HepG2 (cell line): ENCODE measurements around the gene NRSN2. TPM values are rescaled to one million over a fixed set of nuclear protein-coding genes. Genes with fewer than 3 reads are reported as not detected.

Experiments used
- ARNT2 ChIP-seq: sonication (generic); formaldehyde crosslinking; IDR thresholded peaks from 2 replicates; pipeline ENCODE4 v1.8.0; 2022; ENCODE audit warnings: mild to moderate bottlenecking, low read depth, missing genetic modification reagents, moderate library complexity
- CREB1 ChIP-seq, 2 experiments: fragments of 450-650 bp in 1 of 2; IDR thresholded peaks; 2 replicates each; pipeline ENCODE4 v1.6.1; 2016 to 2017; ENCODE audit warnings: control low read depth in 1 of 2, mild to moderate bottlenecking in 1 of 2, missing compliant biosample characterization in 1 of 2, missing genetic modification characterization in 1 of 2
- EED ChIP-seq: sonication (generic); formaldehyde crosslinking; IDR thresholded peaks from 2 replicates; pipeline ENCODE4 v1.5.0; 2020; ENCODE audit warnings: mild to moderate bottlenecking, missing genetic modification reagents
- ETV5 ChIP-seq: IDR thresholded peaks from 2 replicates; pipeline ENCODE4 v1.6.1; 2018; ENCODE audit warnings: missing biosample characterization, missing genetic modification reagents, inconsistent platforms, borderline replicate concordance
- FLYWCH1 ChIP-seq: sonication (generic); formaldehyde crosslinking; IDR thresholded peaks from 2 replicates; pipeline ENCODE4 v1.8.1; 2023; ENCODE audit warnings: mild to moderate bottlenecking, missing genetic modification reagents
- FOXA1 ChIP-seq, 2 experiments: fragments of 450-650 bp in 1 of 2; sonication (generic) in 1 of 2; formaldehyde crosslinking in 1 of 2; IDR thresholded peaks; 2 replicates each; pipeline versions ENCODE4 v1.4.0 to v1.6.1; 2016 to 2020; ENCODE audit warnings: missing genetic modification reagents in 1 of 2
- NRL ChIP-seq: sonication (generic); formaldehyde crosslinking; IDR thresholded peaks from 2 replicates; pipeline ENCODE4 v1.5.0; 2020; ENCODE audit warnings: missing genetic modification reagents, mild to moderate bottlenecking, moderate library complexity, borderline replicate concordance
- PHF20 ChIP-seq: sonication (generic); formaldehyde crosslinking; IDR thresholded peaks from 2 replicates; pipeline ENCODE4 v1.5.0; 2020; ENCODE audit warnings: mild to moderate bottlenecking, missing genetic modification reagents
- POLR2AphosphoS2 ChIP-seq: IDR thresholded peaks from 2 replicates; pipeline ENCODE4 v1.6.1; 2011; ENCODE audit warnings: low read depth, low read length, improper control_type of control experiment
- PRPF4 ChIP-seq: fragments of 200-400 bp; formaldehyde crosslinking; IDR thresholded peaks from 2 replicates; pipeline ENCODE4 v1.6.1; 2016; ENCODE audit warnings: low read length, low read depth; ENCODE audit not compliant: poor library complexity, severe bottlenecking
- SMAD3 ChIP-seq: sonication (generic); formaldehyde crosslinking; IDR thresholded peaks from 2 replicates; pipeline ENCODE4 v1.4.0; 2020; ENCODE audit warnings: missing genetic modification reagents
- TAF1 ChIP-seq: sonication (generic); formaldehyde crosslinking; IDR thresholded peaks from 2 replicates; pipeline ENCODE4 v1.4.0; 2020; ENCODE audit warnings: missing genetic modification reagents
- ZNF224 ChIP-seq: sonication (generic); formaldehyde crosslinking; IDR thresholded peaks from 2 replicates; pipeline ENCODE4 v1.5.0; 2020; ENCODE audit warnings: mild to moderate bottlenecking, missing genetic modification reagents
- ZNF264 ChIP-seq: sonication (generic); formaldehyde crosslinking; IDR thresholded peaks from 2 replicates; pipeline ENCODE4 v1.4.0; 2020; ENCODE audit warnings: missing genetic modification reagents
- ZNF589 ChIP-seq: sonication (generic); formaldehyde crosslinking; conservative IDR thresholded peaks from 2 replicates; pipeline ENCODE4 v1.8.0; 2022; ENCODE audit warnings: mild to moderate bottlenecking, moderate library complexity, missing genetic modification reagents
- polyA plus RNA-seq, 8 experiments: library from polyadenylated mRNA; depleted of rRNA in 3 of 8; stranded (reverse) in 7 of 8; unstranded in 1 of 8; fragments of >200 nt; fragmentation: Illumina TruSeq in 4 of 8; extraction: Trizol in 4 of 8; gene quantifications; 2 replicates each; pipeline versions ENCODE4 v1.2.1 to v1.2.3, GENCODE V29; 2011 to 2016; ENCODE audit warnings: low read depth in 4 of 8, missing spikeins in 1 of 8, mixed read lengths in 1 of 8; ENCODE audit not compliant: insufficient read depth in 1 of 8
- total RNA-seq, 5 experiments: library from RNA; depleted of rRNA; stranded (reverse); fragments of >200 nt; fragmentation: Illumina TruSeq; extraction: Trizol; gene quantifications; 2 replicates each; pipeline ENCODE4 v1.2.3, GENCODE V29; 2016; ENCODE audit warnings: low read depth in 1 of 5
- TF ChIP-seq, protein P1 (sequence below): sonication (generic); formaldehyde crosslinking; IDR thresholded peaks from 2 replicates; pipeline ENCODE4 v1.5.0; 2020; ENCODE audit warnings: mild to moderate bottlenecking, missing genetic modification reagents
- TF ChIP-seq, protein P2 (sequence below): sonication (generic); formaldehyde crosslinking; IDR thresholded peaks from 2 replicates; pipeline ENCODE4 v1.4.0; 2020; ENCODE audit warnings: low read depth, mild to moderate bottlenecking, missing genetic modification reagents
- TF ChIP-seq, protein P3 (sequence below): IDR thresholded peaks from 2 replicates; pipeline ENCODE4 v1.4.0; 2020; ENCODE audit warnings: mild to moderate bottlenecking, missing genetic modification reagents

The NRSN2 gene
- total and polyA plus RNA-seq, 2 of the 13 experiments (the other 11 are each of a cell fraction or from before 2014, with no cell fraction given), result 32.3 to 49.4 TPM

DNA sequence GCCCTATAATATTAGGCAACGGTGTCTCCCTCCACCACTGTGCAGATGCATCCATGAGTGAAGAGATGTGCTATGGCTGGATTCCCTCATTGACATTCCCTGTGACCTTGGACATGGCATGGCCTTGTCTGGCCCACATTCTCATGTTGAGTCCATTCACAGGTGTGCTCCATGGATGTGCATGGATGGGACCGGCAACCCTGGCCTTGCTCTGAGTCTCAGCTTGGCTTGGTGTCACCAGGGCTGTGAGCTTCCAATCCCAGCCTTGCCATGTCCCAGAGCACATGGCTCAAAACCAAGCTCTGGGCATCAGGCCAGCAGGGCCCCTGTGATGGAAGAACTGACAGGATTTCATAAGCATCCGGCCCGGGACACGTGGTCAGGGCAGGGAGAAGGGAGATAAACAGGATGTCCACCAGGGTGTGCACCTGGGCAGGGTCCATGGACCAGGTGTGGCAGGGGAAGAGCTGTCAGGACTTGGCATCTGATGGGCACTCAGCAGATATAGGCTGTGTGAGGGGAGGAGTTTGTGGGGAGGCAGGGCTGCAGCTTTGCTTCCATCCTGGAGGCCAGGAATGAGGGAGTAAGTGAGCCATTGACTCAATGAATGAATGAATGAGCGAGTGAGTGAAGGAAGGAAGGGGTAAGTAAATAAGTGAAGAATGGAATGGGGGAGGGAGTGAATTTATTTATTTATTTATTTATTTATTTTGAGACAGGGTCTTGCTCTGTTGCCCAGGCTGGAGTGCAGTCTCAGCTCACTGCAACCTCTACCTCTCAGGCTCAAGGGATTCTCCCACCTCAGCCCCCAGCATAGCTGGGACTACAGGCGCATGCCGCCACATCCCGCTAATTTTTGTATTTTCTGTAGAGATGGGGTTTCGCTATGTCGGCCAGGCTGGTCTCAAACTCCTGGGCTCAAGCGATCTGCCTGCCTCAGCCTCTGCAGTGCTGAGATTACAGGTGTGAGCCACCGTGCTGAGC lies 15.7 kb downstream of the NRSN2 start (continued):
- TF ChIP-seq, protein P1, sequence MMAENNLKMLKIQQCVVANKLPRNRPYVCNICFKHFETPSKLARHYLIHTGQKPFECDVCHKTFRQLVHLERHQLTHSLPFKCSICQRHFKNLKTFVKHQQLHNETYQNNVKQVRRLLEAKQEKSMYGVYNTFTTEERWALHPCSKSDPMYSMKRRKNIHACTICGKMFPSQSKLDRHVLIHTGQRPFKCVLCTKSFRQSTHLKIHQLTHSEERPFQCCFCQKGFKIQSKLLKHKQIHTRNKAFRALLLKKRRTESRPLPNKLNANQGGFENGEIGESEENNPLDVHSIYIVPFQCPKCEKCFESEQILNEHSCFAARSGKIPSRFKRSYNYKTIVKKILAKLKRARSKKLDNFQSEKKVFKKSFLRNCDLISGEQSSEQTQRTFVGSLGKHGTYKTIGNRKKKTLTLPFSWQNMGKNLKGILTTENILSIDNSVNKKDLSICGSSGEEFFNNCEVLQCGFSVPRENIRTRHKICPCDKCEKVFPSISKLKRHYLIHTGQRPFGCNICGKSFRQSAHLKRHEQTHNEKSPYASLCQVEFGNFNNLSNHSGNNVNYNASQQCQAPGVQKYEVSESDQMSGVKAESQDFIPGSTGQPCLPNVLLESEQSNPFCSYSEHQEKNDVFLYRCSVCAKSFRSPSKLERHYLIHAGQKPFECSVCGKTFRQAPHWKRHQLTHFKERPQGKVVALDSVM (CRISPR knock-in tag), result peak; percentile 88
- TF ChIP-seq ETV5, result peak; percentile 100
- TF ChIP-seq TAF1 (CRISPR knock-in tag), result peak; percentile 69
- peak; percentile 97 for TF ChIP-seq ZNF224 (CRISPR knock-in tag)
- TF ChIP-seq EED (CRISPR knock-in tag), result peak; percentile 98
- peak; percentile 98 for TF ChIP-seq NRL (CRISPR knock-in tag)
- TF ChIP-seq PRPF4, result peak; percentile 14
- no peak; the same call in 1 of the 2 replicates for TF ChIP-seq PHF20
- TF ChIP-seq SMAD3 (CRISPR knock-in tag), result peak; percentile 100
- TF ChIP-seq CREB1 (IDR thresholded peaks at IDR 0.05), result peak; percentile 44; the same call in 1 of the 2 replicates
- TF ChIP-seq CREB1 (CRISPR knock-in tag; IDR thresholded peaks at IDR 0.05), result no peak
- TF ChIP-seq FLYWCH1, result no peak
- TF ChIP-seq FOXA1 (IDR thresholded peaks at IDR 0.05), result no peak
- peak; percentile 84 for TF ChIP-seq FOXA1 (CRISPR knock-in tag; IDR thresholded peaks at IDR 0.05)
- TF ChIP-seq ARNT2, result peak; percentile 100
- 0 out of 2 replicates have a peak, but pooled peaks have one; percentile 72 for TF ChIP-seq POLR2AphosphoS2
- TF ChIP-seq ZNF589 (CRISPR knock-in tag), result peak; percentile 99
- peak; percentile 87 for TF ChIP-seq ZNF264
- TF ChIP-seq, protein P2, sequence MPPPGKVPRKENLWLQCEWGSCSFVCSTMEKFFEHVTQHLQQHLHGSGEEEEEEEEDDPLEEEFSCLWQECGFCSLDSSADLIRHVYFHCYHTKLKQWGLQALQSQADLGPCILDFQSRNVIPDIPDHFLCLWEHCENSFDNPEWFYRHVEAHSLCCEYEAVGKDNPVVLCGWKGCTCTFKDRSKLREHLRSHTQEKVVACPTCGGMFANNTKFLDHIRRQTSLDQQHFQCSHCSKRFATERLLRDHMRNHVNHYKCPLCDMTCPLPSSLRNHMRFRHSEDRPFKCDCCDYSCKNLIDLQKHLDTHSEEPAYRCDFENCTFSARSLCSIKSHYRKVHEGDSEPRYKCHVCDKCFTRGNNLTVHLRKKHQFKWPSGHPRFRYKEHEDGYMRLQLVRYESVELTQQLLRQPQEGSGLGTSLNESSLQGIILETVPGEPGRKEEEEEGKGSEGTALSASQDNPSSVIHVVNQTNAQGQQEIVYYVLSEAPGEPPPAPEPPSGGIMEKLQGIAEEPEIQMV (CRISPR knock-in tag), result peak; percentile 97
- TF ChIP-seq, protein P3, sequence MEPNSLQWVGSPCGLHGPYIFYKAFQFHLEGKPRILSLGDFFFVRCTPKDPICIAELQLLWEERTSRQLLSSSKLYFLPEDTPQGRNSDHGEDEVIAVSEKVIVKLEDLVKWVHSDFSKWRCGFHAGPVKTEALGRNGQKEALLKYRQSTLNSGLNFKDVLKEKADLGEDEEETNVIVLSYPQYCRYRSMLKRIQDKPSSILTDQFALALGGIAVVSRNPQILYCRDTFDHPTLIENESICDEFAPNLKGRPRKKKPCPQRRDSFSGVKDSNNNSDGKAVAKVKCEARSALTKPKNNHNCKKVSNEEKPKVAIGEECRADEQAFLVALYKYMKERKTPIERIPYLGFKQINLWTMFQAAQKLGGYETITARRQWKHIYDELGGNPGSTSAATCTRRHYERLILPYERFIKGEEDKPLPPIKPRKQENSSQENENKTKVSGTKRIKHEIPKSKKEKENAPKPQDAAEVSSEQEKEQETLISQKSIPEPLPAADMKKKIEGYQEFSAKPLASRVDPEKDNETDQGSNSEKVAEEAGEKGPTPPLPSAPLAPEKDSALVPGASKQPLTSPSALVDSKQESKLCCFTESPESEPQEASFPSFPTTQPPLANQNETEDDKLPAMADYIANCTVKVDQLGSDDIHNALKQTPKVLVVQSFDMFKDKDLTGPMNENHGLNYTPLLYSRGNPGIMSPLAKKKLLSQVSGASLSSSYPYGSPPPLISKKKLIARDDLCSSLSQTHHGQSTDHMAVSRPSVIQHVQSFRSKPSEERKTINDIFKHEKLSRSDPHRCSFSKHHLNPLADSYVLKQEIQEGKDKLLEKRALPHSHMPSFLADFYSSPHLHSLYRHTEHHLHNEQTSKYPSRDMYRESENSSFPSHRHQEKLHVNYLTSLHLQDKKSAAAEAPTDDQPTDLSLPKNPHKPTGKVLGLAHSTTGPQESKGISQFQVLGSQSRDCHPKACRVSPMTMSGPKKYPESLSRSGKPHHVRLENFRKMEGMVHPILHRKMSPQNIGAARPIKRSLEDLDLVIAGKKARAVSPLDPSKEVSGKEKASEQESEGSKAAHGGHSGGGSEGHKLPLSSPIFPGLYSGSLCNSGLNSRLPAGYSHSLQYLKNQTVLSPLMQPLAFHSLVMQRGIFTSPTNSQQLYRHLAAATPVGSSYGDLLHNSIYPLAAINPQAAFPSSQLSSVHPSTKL (CRISPR knock-in tag), result peak; percentile 98
